22Rv1 (cell line): ENCODE measurements around the gene FH.

Experiments
- H3K27ac ChIP-seq: fragments of 450-650 bp; 2 replicates; pipeline ENCODE4 v1.5.1; 2017
- CTCF ChIP-seq: fragments of 450-650 bp; IDR thresholded peaks from 2 replicates; pipeline ENCODE4 v1.5.1; 2017; ENCODE audit warnings: mild to moderate bottlenecking
- ZFX ChIP-seq: fragments of 450-650 bp; IDR thresholded peaks from 2 replicates; pipeline ENCODE4 v1.6.1; 2017; ENCODE audit warnings: antibody characterized with exemption, borderline replicate concordance

FH gene

GRCh38 chr1:241470908-241471590, 48.5 kb downstream of the FH start:
- no peak overlapping the region for H3K27ac ChIP-seq
- TF ChIP-seq ZFX (no peak), CTCF (no peak)

- no peak overlapping the region for H3K27ac ChIP-seq
- TF ChIP-seq ZFX (no peak), CTCF (no peak)
These were observed 49.2 kb downstream of the FH start for GRCh38 chr1:241470361-241470760.

GRCh38 chr1:241465673-241466072, 53.9 kb downstream of the FH start:
- no peak for TF ChIP-seq CTCF
- no peak for TF ChIP-seq ZFX

GRCh38 chr1:241464985-241465384, 54.6 kb downstream of the FH start:
- TF ChIP-seq ZFX (no peak), CTCF (no peak; the same call in 1 of the 2 replicates)
- no peak overlapping the region for H3K27ac ChIP-seq

More at GRCh38 chr1:241465673-241466072, 53.9 kb downstream of the FH start:
- H3K27ac ChIP-seq: no peak overlapping the region

- no peak overlapping the region for H3K27ac ChIP-seq
- TF ChIP-seq ZFX (no peak), CTCF (no peak)
These were observed 57.2 kb downstream of the FH start for GRCh38 chr1:241462391-241462790.

- TF ChIP-seq CTCF (no peak), ZFX (no peak)
- no peak overlapping the region for H3K27ac ChIP-seq
These were observed 59.3 kb downstream of the FH start for GRCh38 chr1:241460098-241460873.
